ENCODE results near the gene RSAD1. TPM values are rescaled to one million over a fixed set of nuclear protein-coding genes. Genes with fewer than 3 reads are reported as not detected.
A peak's percentile ranks its signal among the peaks of the same experiment; 100 is the strongest.

The RSAD1 gene
- total and polyA plus RNA-seq, 11 donors, result 30.9 to 50.0 (median 42.8) TPM

DNA sequence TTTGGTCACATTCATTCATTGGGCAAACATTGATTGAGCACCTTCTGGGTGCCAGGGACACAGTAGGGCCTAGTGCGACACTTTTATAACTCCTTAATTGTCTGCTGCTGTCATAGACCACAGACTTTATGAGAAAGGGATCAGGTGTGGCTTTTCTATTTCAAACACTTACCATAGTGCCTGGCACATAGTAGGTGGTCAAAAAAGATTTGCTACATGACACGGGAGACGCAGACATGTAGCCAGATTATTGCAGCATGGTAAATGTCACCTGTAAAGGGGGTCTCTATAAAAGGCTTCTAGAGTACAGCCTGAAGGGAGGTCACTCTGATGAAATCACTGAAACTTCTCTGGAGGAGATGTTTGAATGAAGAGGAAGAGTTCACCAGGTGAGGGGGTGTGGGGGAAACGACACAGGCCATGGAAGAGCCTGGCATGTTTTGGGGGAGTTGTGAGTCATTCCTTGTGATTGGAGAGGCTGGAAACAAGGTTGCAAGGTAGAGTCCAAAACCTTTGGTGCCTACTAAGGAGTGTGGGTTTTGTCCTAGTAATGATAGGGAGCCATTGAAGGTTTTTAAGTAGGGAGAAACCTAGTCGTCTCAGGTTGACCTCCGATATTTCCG lies 1.6 kb downstream of the RSAD1 start:
- peak overlapping the region in 3 of 12 donors; percentile 85 to 90 (median 85) for H3K27ac ChIP-seq
- intact Hi-C loops (cut with DNase I), result loop anchor here in 8 of 10 donors (5.0 to 10.0 kb wide), 10 partner anchors 62 to 362 kb away; partner anchors contain the start of gene SPATA20 (in 1 of the 8)
- ATAC-seq (no peak), DNase-seq (no peak)
- 81 to 89% (median 86%) methylated on average over 7 of the region's 7 CpGs for WGBS, 4 donors
- no peaks in the 10 kb centered on the region for H3K27me3 ChIP-seq
- no peaks in the 10 kb centered on the region for H3K9me3 ChIP-seq
- peaks cover 0 to 51% (median 32%) of the 10 kb centered on the region in 12 donors for H3K4me1 ChIP-seq
- H3K36me3 ChIP-seq, result peaks cover 0 to 43% (median 29%) of the 10 kb centered on the region in 9 donors
- TF ChIP-seq POLR2A (IDR thresholded peaks at IDR 0.05) (no peak), CTCF (IDR thresholded peaks at IDR 0.05) (no peak)
- H3K4me3 ChIP-seq, result peak overlapping the region in 4 of 12 donors; percentile 63 to 92 (median 87)

DNA sequence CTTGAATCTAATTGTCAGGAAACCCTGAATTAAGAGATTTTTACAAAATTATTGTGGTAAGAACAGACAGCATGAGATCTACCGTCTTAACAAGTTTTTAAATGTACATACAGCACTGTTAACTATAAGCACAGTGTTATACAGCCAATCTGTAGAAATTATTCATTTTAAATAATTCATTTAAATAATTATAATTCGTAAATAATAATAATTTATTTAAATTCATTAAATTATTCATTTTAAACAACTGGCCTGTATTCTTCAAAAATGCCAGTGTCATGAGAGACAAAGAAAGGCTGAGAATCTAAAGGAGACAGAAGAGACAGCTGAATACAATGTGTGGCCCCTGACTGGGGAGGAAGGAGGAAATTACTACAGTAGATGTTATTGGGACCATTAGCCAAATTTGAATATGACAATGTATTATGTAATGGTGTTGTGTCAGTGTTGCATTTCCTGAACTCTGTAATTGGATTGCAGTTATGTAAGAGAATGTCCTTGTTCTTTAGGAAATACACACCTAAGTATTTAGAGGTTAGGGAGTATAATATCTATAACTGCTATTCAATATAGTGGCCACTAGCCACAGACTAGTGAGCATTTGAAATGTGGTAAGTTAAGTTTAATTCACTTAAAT lies 2.3 kb downstream of the RSAD1 start:
- ATAC-seq (no peak), DNase-seq (no peak)
- peaks cover 0 to 51% (median 36%) of the 10 kb centered on the region in 9 donors for H3K36me3 ChIP-seq
- peaks cover 0 to 51% (median 32%) of the 10 kb centered on the region in 12 donors for H3K4me1 ChIP-seq
- H3K9me3 ChIP-seq, result no peaks in the 10 kb centered on the region
- intact Hi-C loops (cut with DNase I), result loop anchor here in 8 of 10 donors (5.0 to 10.0 kb wide), 10 partner anchors 61 to 361 kb away; partner anchors contain the start of gene SPATA20 (in 1 of the 8)
- no peaks in the 10 kb centered on the region for H3K27me3 ChIP-seq
- H3K27ac ChIP-seq, result peak overlapping the region in 4 of 12 donors; percentile 6 to 82 (median 16)
- WGBS, 4 donors, result 82 to 93% (median 85%) methylated on average over 2 of the region's 2 CpGs
- no peak for TF ChIP-seq POLR2A (IDR thresholded peaks at IDR 0.05)
- no peak for TF ChIP-seq CTCF (IDR thresholded peaks at IDR 0.05)
- no peak overlapping the region for H3K4me3 ChIP-seq

GRCh38 chr17:50481648-50482047 lies 3.0 kb downstream of the RSAD1 start:
- intact Hi-C loops (cut with DNase I), result loop anchor here in 8 of 10 donors (1.0 to 10.0 kb wide), 15 partner anchors 52 to 361 kb away; partner anchors contain the start of gene SPATA20 (in 2 of the 8)
- peaks cover 0 to 57% (median 43%) of the 10 kb centered on the region in 9 donors for H3K36me3 ChIP-seq
- H3K4me3 ChIP-seq, result no peak overlapping the region
- no peaks in the 10 kb centered on the region for H3K9me3 ChIP-seq
- no peak for DNase-seq
- peak overlapping the region in 9 of 12 donors; percentile 7 to 90 (median 80) for H3K27ac ChIP-seq
- WGBS, 4 donors, result 56 to 76% (median 68%) methylated on average over 4 of the region's 4 CpGs
- no peaks in the 10 kb centered on the region for H3K27me3 ChIP-seq
- no peak for ATAC-seq
- H3K4me1 ChIP-seq, result peaks cover 0 to 51% (median 32%) of the 10 kb centered on the region in 12 donors
- no peak for TF ChIP-seq POLR2A (IDR thresholded peaks at IDR 0.05)
- TF ChIP-seq CTCF (IDR thresholded peaks at IDR 0.05), result no peak

DNA sequence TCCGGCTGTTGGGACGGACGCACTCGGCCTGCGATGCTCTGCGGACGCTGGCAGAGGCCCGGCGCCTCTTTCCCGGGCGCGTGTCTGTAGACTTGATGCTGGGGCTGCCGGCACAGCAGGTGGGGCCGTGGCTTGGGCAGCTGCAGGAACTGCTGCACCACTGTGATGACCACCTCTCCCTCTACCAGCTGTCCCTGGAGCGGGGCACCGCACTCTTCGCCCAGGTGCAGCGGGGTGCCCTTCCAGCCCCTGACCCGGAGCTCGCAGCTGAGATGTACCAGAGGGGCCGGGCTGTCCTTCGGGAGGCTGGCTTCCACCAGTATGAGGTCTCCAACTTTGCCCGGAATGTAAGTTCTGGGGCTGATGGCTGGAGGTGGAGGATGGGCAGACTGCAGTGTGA lies 3.5 kb downstream of the RSAD1 start:
- no peak for TF ChIP-seq POLR2A (IDR thresholded peaks at IDR 0.05)
- TF ChIP-seq CTCF (IDR thresholded peaks at IDR 0.05), result no peak
- no peak overlapping the region for H3K4me3 ChIP-seq
- intact Hi-C loops (cut with DNase I), result loop anchor here in 8 of 10 donors (1.0 to 10.0 kb wide), 15 partner anchors 51 to 360 kb away; partner anchors contain the start of gene SPATA20 (in 2 of the 8)
- H3K36me3 ChIP-seq, result peaks cover 0 to 61% (median 48%) of the 10 kb centered on the region in 9 donors
- peak in 1 of 4 donors; percentile 1 for ATAC-seq
- H3K27me3 ChIP-seq, result no peaks in the 10 kb centered on the region
- H3K27ac ChIP-seq, result peak overlapping the region in 9 of 12 donors; percentile 9 to 90 (median 80)
- H3K4me1 ChIP-seq, result peaks cover 0 to 51% (median 32%) of the 10 kb centered on the region in 12 donors
- DNase-seq, result peak in 1 of 5 donors; percentile 53
- WGBS, 4 donors, result 70 to 89% (median 85%) methylated on average over 15 to 23 of the region's 23 CpGs
- no peaks in the 10 kb centered on the region for H3K9me3 ChIP-seq

Measured in heart left ventricle (tissue), 16 donors.